Liver (tissue), 9 donors: ENCODE data around the gene TSSK2. TPM values are rescaled to one million over a fixed set of nuclear protein-coding genes. Genes with fewer than 3 reads are reported as not detected.

Source experiments
- DNase-seq: peaks from one replicate; pipeline ENCODE4 v3.0.0-alpha.2; 2017; ENCODE audit warnings: low spot score
- H3K27ac ChIP-seq, 2 donors: one replicate each; pipeline ENCODE4 v1.7.0; 2013; ENCODE audit warnings: inconsistent platforms in 2 of 2, low read length in 2 of 2, control low read depth in 1 of 2, low read depth in 1 of 2, mild to moderate bottlenecking in 1 of 2
- H3K27me3 ChIP-seq, 4 donors: one replicate each; pipeline versions ENCODE4 v1.6.1 to v1.7.0; 2013; ENCODE audit warnings: low read length in 3 of 4, inconsistent platforms in 1 of 4, mild to moderate bottlenecking in 1 of 4, moderate library complexity in 1 of 4; ENCODE audit not compliant: control insufficient read depth in 4 of 4, insufficient read depth in 4 of 4
- H3K36me3 ChIP-seq, 4 donors: one replicate each; pipeline versions ENCODE4 v1.6.1 to v1.7.0; 2013; ENCODE audit warnings: low read length in 3 of 4, mild to moderate bottlenecking in 3 of 4, low read depth in 1 of 4, moderate library complexity in 1 of 4; ENCODE audit not compliant: control insufficient read depth in 4 of 4, insufficient read depth in 3 of 4
- H3K4me1 ChIP-seq, 4 donors: one replicate each; pipeline versions ENCODE4 v1.6.1 to v1.7.0; 2013; ENCODE audit warnings: low read length in 3 of 4, mild to moderate bottlenecking in 3 of 4, moderate library complexity in 1 of 4; ENCODE audit not compliant: control insufficient read depth in 4 of 4, insufficient read depth in 4 of 4
- H3K4me3 ChIP-seq, 3 donors: one replicate each; pipeline versions ENCODE4 v1.6.1 to v1.7.0; 2013; ENCODE audit warnings: low read length in 3 of 3, control low read depth in 1 of 3, low read depth in 1 of 3, mild to moderate bottlenecking in 1 of 3
- H3K9ac ChIP-seq, 2 donors: one replicate each; pipeline ENCODE4 v1.7.0; 2013; ENCODE audit warnings: low read length in 2 of 2, mild to moderate bottlenecking in 2 of 2, moderate library complexity in 2 of 2, control low read depth in 1 of 2, low read depth in 1 of 2
- H3K9me3 ChIP-seq, 4 donors: one replicate each; pipeline versions ENCODE4 v1.6.1 to v1.7.0; 2013; ENCODE audit warnings: low read length in 3 of 4; ENCODE audit not compliant: control insufficient read depth in 4 of 4
- CTCF ChIP-seq: fragments of 150-350 bp; IDR thresholded peaks from 2 replicates; pipeline ENCODE4 v1.5.1; 2017; ENCODE audit warnings: improper control_type of control experiment, low read depth, low read length; ENCODE audit not compliant: missing input control
- EGR1 ChIP-seq, 2 donors: IDR thresholded peaks; 2 replicates each; pipeline ENCODE4 v1.6.1; 2016 to 2018; ENCODE audit warnings: antibody characterized with exemption in 2 of 2, low read depth in 2 of 2
- FOXA1 ChIP-seq: IDR thresholded peaks from 2 replicates; pipeline ENCODE4 v1.6.1; 2016; ENCODE audit warnings: antibody characterized with exemption
- FOXA2 ChIP-seq: IDR thresholded peaks from 2 replicates; pipeline ENCODE4 v1.6.1; 2016; ENCODE audit warnings: antibody characterized with exemption
- GABPA ChIP-seq, 2 donors: IDR thresholded peaks in 1 of 2; conservative IDR thresholded peaks in 1 of 2; 2 replicates each; pipeline ENCODE4 v1.6.1; 2016; ENCODE audit warnings: antibody characterized with exemption in 2 of 2, mild to moderate bottlenecking in 1 of 2, moderate library complexity in 1 of 2
- HNF4A ChIP-seq, 2 donors: conservative IDR thresholded peaks; 2 replicates each; pipeline ENCODE4 v1.6.1; 2016; ENCODE audit warnings: antibody characterized with exemption in 2 of 2, mild to moderate bottlenecking in 2 of 2
- JUND ChIP-seq, 2 donors: IDR thresholded peaks; 2 replicates each; pipeline ENCODE4 v1.6.1; 2016; ENCODE audit warnings: antibody characterized with exemption in 2 of 2
- MAX ChIP-seq: IDR thresholded peaks from 2 replicates; pipeline ENCODE4 v1.6.1; 2016; ENCODE audit warnings: antibody characterized with exemption
- NR2F2 ChIP-seq: IDR thresholded peaks from 2 replicates; pipeline ENCODE4 v1.6.1; 2016; ENCODE audit warnings: antibody characterized with exemption
- RAD21 ChIP-seq, 2 donors: IDR thresholded peaks; 2 replicates each; pipeline ENCODE4 v1.6.1; 2016; ENCODE audit warnings: antibody characterized with exemption in 2 of 2, mild to moderate bottlenecking in 2 of 2
- RXRA ChIP-seq, 2 donors: IDR thresholded peaks; 2 replicates each; pipeline ENCODE4 v1.6.1; 2017 to 2018; ENCODE audit warnings: antibody characterized with exemption in 2 of 2, mild to moderate bottlenecking in 1 of 2
- SP1 ChIP-seq: IDR thresholded peaks from 2 replicates; pipeline ENCODE4 v1.6.1; 2018; ENCODE audit warnings: antibody characterized with exemption, mild to moderate bottlenecking
- TAF1 ChIP-seq: conservative IDR thresholded peaks from 2 replicates; pipeline ENCODE4 v1.6.1; 2016; ENCODE audit warnings: antibody characterized with exemption, mild to moderate bottlenecking
- YY1 ChIP-seq: IDR thresholded peaks from 2 replicates; pipeline ENCODE4 v1.6.1; 2016; ENCODE audit warnings: antibody characterized with exemption, mild to moderate bottlenecking
- ZBTB33 ChIP-seq: IDR thresholded peaks from 2 replicates; pipeline ENCODE4 v1.6.1; 2016; ENCODE audit warnings: antibody characterized with exemption
- WGBS: extraction: QIAGEN DNeasy Blood & Tissue Kit; methylation state at CpG from one replicate; pipeline ENCODE4 v1.1.7; 2013; 5-methylcytosine and 5-hydroxymethylcytosine counted together
- polyA plus RNA-seq, 2 donors: library from polyadenylated mRNA; stranded (reverse) in 1 of 2; unstranded in 1 of 2; fragments of 200-250 nt in 1 of 2; fragments of >200 nt in 1 of 2; fragmentation: Nextera tagmentation in 1 of 2; extraction: Ambion mirVana in 1 of 2; gene quantifications; one replicate each; pipeline versions ENCODE4 v1.2.1 to v1.2.3, GENCODE V29; 2013 to 2015
- total RNA-seq, 2 donors: library from RNA; depleted of rRNA; stranded (reverse); fragments of >200 nt; gene quantifications; one replicate each; pipeline ENCODE4 v1.2.3, GENCODE V29; 2014
- TF ChIP-seq, protein P1 (sequence below): IDR thresholded peaks from 2 replicates; pipeline ENCODE4 v1.6.1; 2016; ENCODE audit warnings: antibody characterized with exemption
- donor health status: healthy.
- donor health status: healthy.
- donor health status: healthy.
- donor health status: healthy.
- donor health status: healthy.

The TSSK2 gene
- total and polyA plus RNA-seq, 4 donors = 0.08 TPM; not detected in 3

GRCh38 chr22:19133561-19133960 is 2.5 kb downstream of the TSSK2 start (continued):
- TF ChIP-seq TAF1 = no peak
- TF ChIP-seq RXRA (IDR thresholded peaks at IDR 0.05) = no peak
- TF ChIP-seq, protein P1, sequence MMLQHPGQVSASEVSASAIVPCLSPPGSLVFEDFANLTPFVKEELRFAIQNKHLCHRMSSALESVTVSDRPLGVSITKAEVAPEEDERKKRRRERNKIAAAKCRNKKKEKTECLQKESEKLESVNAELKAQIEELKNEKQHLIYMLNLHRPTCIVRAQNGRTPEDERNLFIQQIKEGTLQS = no peak
- TF ChIP-seq ZBTB33 = no peak

DNA sequence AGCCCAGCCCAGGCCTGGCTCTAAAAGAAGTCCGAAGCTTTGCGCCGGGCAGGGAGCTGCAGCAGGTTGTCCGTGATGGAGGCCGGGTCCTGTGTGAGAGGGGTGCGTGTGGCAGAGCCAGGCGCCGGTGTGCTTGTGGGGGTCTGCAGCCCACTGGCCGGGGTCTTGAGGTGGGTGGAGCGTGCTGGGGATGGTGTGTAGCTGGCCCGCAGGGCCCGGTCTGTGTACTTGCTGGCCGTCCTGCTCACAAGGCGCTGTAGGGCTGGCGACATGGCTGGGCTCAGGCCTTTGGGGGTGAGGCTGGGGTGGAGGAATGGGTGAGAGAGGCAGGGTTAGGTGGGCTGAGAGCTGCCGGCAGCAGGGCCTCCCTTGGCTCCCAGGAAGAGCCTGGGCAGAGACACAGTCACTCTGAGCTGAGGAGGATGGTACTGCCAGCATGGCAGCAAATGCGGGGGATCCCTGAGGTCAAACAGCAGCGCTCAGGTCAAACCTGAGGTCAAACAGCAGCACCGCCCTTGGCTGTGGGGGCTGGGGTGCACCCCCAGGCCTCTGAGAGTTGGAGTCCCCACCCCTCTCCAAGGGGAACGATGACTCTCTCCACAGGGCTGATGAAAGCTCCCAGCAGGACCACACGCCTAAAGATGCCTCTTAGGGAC is 3.2 kb downstream of the TSSK2 start:
- Histone ChIP-seq H3K36me3 (peaks cover 8 to 56% (median 27%) of the 10 kb centered on the region in 4 donors), H3K9ac (no peak overlapping the region), H3K27me3 (no peaks in the 10 kb centered on the region), H3K9me3 (no peaks in the 10 kb centered on the region), H3K4me1 (no peaks in the 10 kb centered on the region), H3K4me3 (no peak overlapping the region), H3K27ac (no peak overlapping the region)
- 96% methylated on average over 21 of the region's 21 CpGs for WGBS
- no peak for DNase-seq
- TF ChIP-seq RXRA (IDR thresholded peaks at IDR 0.05) (no peak), CTCF (no peak), NR2F2 (no peak), GABPA (IDR thresholded peaks at IDR 0.05 in 1 of 2, conservative IDR thresholded peaks at IDR 0.05 in 1 of 2) (no peak), SP1 (no peak)

DNA sequence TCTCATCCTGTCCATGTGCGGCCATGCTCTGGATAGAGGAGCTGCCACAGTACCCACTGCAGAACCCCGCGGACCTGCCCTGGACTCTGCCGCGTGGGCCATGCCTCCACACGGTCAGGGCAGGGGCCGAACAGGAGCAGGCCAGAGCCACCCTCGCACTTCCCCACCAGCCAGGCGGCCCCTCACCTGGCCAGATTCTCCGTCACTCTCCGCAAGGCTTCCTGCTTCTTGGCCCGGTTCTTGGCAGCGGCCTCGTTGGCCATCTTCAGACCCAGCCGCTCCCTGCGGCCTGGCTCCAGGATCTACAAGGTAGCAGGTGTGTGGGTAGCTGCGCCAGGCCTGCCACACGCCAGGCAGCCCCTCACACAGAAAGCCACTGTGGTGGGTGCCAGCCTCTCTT is 3.8 kb downstream of the TSSK2 start:
- H3K27ac ChIP-seq = no peak overlapping the region
- no peak for TF ChIP-seq FOXA2
- H3K36me3 ChIP-seq = peaks cover 11 to 61% (median 31%) of the 10 kb centered on the region in 4 donors
- no peak overlapping the region for H3K9ac ChIP-seq
- H3K9me3 ChIP-seq = no peaks in the 10 kb centered on the region
- DNase-seq = no peak
- WGBS = 92% methylated on average over 18 of the region's 18 CpGs
- no peaks in the 10 kb centered on the region for H3K27me3 ChIP-seq
- no peak overlapping the region for H3K4me3 ChIP-seq
- no peaks in the 10 kb centered on the region for H3K4me1 ChIP-seq

DNA sequence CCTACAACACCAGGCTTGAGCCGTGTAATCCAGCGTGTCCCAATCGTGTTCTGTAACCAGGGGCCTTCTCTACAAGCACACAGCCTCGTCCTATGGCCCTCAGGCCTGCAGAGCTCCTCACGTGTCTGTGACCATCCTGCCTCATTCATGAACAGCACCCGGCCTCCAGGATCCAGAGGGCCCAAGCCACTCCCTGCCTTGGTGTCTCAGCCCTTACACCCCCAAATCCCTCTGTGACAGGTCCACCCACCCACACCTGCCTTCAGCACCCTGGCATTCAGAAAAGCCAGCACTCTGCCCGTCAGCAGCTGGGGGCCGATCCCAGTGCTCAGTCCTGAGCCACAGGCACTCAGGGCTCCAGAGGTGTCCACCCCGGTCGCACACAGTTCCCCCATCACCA is 5.8 kb downstream of the TSSK2 start:
- H3K9ac ChIP-seq = no peak overlapping the region
- TF ChIP-seq FOXA1 (no peak), RXRA (IDR thresholded peaks at IDR 0.05) (no peak), TAF1 (no peak), HNF4A (conservative IDR thresholded peaks at IDR 0.05) (no peak), MAX (no peak), FOXA2 (no peak), JUND (IDR thresholded peaks at IDR 0.05) (no peak), SP1 (no peak), NR2F2 (no peak), RAD21 (IDR thresholded peaks at IDR 0.05) (no peak), EGR1 (IDR thresholded peaks at IDR 0.05; ENCODE audit: low read depth in 2 of 2) (no peak), ZBTB33 (no peak), YY1 (no peak)
- H3K36me3 ChIP-seq = peaks cover 11 to 76% (median 37%) of the 10 kb centered on the region in 4 donors
- DNase-seq = no peak
- no peaks in the 10 kb centered on the region for H3K4me1 ChIP-seq
- no peaks in the 10 kb centered on the region for H3K9me3 ChIP-seq
- H3K27ac ChIP-seq = no peak overlapping the region
- H3K4me3 ChIP-seq = no peak overlapping the region
- WGBS = 97% methylated on average over 10 of the region's 10 CpGs
- no peaks in the 10 kb centered on the region for H3K27me3 ChIP-seq
